B cell (primary cell): ENCODE results near the gene FNDC7.

Source experiments
- CTCF ChIP-seq: fragments of 200-600 bp; IDR thresholded peaks from one replicate; pipeline ENCODE4 v1.8.0; 2022; ENCODE audit warnings: antibody characterized with exemption, mild to moderate bottlenecking
- EZH2 ChIP-seq: IDR thresholded peaks from 2 replicates; pipeline ENCODE4 v1.6.1; 2012; ENCODE audit warnings: borderline replicate concordance, low read depth, mild to moderate bottlenecking, moderate library complexity, low read length; ENCODE audit not compliant: insufficient read depth, poor library complexity, severe bottlenecking

GRCh38 chr1:108679586-108680213, 33.0 kb upstream of the FNDC7 start:
- no peak for TF ChIP-seq EZH2
- TF ChIP-seq CTCF: no peak
